ENCODE measurements around the gene MKRN2. TPM values are rescaled to one million over a fixed set of nuclear protein-coding genes. Genes with fewer than 3 reads are reported as not detected.
A peak's percentile ranks its signal among the peaks of the same experiment; 100 is the strongest.

The MKRN2 gene
- total RNA-seq, 2 donors from 2014 or later, result 24.7 to 30.5 TPM

GRCh38 chr3:12588039-12589009, 31.4 kb downstream of the MKRN2 start:
- Histone ChIP-seq H3K27ac (peak overlapping the region; percentile 64 to 70), H3K4me3 (no peak overlapping the region), H3K27me3 (no peaks in the 10 kb centered on the region), H3K36me3 (peaks cover 84% of the 10 kb centered on the region), H3K4me1 (peaks cover 0 to 18% of the 10 kb centered on the region in 2 donors), H3K9me3 (no peaks in the 10 kb centered on the region)
- DNase-seq (ENCODE audit: low spot score), result no peak
- no peak for TF ChIP-seq CTCF (IDR thresholded peaks at IDR 0.05)

DNA sequence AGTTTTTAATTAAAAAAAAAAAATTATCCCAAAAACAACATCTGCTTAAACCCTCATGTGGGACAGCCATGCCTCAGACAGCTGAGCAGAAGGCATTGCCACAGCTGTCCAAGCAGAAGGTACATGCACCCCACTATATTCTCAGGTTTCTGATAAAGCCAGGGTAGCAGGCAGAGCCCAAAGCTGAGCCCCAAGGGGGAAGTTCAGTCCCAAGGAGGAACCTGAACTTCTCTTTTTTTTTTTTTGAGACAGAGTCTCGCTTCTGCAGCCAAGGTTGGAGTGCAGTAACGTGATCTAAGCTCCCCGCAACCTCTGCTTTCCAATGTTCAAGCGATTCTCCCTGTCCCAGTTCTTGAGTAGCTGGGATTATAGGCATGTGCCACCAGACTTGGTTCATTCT, 33.2 kb downstream of the MKRN2 start:
- H3K27ac ChIP-seq, result peak overlapping the region; percentile 46 to 64
- H3K9me3 ChIP-seq, result no peaks in the 10 kb centered on the region
- DNase-seq (ENCODE audit: low spot score), result no peak
- TF ChIP-seq CTCF (IDR thresholded peaks at IDR 0.05), result no peak
- H3K27me3 ChIP-seq, result no peaks in the 10 kb centered on the region
- H3K4me3 ChIP-seq, result no peak overlapping the region
- H3K36me3 ChIP-seq, result peaks cover 79% of the 10 kb centered on the region
- peaks cover 0 to 18% of the 10 kb centered on the region in 2 donors for H3K4me1 ChIP-seq

DNA sequence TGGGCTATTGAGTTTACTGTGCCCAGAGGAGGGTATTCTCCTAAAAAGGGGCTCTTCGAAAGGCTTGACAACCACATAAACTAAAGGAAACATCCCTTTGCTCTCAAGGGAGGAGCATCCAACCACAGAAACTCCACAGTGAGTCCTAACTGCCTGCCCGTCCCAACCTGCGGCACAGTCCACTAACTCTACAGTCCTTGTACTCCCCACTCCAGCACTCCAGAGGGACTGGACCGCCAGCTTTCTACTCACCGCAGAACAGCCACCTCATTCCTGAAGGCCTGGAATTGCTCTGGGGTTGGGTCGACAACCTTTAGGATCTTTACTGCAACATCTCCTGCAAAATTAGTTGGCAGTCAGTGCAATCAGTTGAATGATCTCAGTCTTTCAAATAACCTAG, 34.6 kb downstream of the MKRN2 start:
- no peak for TF ChIP-seq CTCF (IDR thresholded peaks at IDR 0.05)
- no peak for DNase-seq (ENCODE audit: low spot score)
- peaks cover 0 to 18% of the 10 kb centered on the region in 2 donors for H3K4me1 ChIP-seq
- H3K9me3 ChIP-seq, result no peaks in the 10 kb centered on the region
- H3K4me3 ChIP-seq, result no peak overlapping the region
- peak overlapping the region; percentile 46 to 82 for H3K27ac ChIP-seq
- H3K36me3 ChIP-seq, result peaks cover 80% of the 10 kb centered on the region
- H3K27me3 ChIP-seq, result no peaks in the 10 kb centered on the region

DNA sequence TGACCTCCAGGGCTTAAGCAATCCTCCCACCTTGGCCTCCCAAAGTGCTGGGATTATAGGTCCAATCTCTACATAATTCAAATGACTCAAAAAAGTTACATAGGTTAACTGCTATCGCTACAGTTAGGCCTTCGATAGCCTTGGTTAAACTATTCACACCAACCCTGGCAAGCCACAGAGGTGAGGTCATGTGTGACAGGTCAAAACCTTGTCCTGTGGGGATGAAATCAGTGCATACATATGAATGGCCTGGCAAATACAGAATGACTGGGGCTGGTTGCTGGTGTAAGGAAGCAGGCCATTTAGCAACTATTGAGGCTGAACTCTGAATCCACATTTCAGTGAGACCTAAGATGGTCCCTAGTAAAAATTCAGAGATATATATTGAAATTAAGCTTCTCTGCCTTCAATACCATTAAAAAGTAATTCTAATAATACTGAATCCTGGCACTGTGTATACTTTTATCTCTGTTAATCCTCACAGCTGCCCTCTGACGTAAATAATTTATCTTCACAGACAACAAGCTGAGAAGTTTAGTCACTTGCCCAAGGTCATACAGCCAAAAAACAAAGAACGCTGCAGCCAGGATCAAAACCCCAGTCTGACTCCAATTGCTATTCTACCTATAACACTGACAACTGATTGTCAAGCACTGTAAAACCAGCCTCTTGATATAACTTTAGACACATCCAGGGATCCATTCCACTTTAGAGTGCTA, 35.3 kb downstream of the MKRN2 start:
- Histone ChIP-seq H3K4me1 (peaks cover 0 to 20% of the 10 kb centered on the region in 2 donors), H3K4me3 (no peak overlapping the region), H3K36me3 (peaks cover 80% of the 10 kb centered on the region), H3K27ac (peak overlapping the region; percentile 46 to 82), H3K27me3 (no peaks in the 10 kb centered on the region), H3K9me3 (no peaks in the 10 kb centered on the region)
- no peak for DNase-seq (ENCODE audit: low spot score)
- TF ChIP-seq CTCF (IDR thresholded peaks at IDR 0.05), result no peak

DNA sequence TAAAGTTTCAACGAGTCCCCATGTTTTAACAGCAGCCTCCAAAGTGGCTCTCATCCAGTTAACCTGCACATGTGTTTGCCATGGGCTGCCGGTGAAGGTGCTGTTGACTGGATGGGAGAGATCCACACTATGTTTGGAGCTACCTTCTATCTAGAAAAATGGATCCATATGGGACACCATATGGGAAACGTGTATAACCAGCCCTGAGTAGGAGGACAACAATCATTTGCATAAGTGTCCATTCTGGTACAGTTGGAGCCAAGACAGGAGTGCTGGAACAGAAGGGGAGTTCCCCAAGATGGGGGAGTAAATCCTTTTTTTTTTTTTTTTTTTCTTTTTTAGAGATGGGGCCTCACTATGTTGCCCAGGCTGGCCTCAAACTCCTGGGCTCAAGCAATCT, 36.6 kb downstream of the MKRN2 start:
- no peaks in the 10 kb centered on the region for H3K9me3 ChIP-seq
- peaks cover 0 to 25% of the 10 kb centered on the region in 2 donors for H3K4me1 ChIP-seq
- no peaks in the 10 kb centered on the region for H3K27me3 ChIP-seq
- no peak for TF ChIP-seq CTCF (IDR thresholded peaks at IDR 0.05)
- no peak overlapping the region for H3K4me3 ChIP-seq
- peak overlapping the region; percentile 46 to 82 for H3K27ac ChIP-seq
- DNase-seq (ENCODE audit: low spot score), result no peak
- H3K36me3 ChIP-seq, result peaks cover 80% of the 10 kb centered on the region

Data from right atrium auricular region (tissue), 2 donors.